Measurements from ENCODE around the gene SPEG.

SPEG gene

GRCh38 chr2:219499555-219499954, 64.9 kb downstream of the SPEG start:
- DNase-seq: no peak

GRCh38 chr2:219500135-219500534, 65.5 kb downstream of the SPEG start:
- no peak for DNase-seq

GRCh38 chr2:219501849-219502248, 67.2 kb downstream of the SPEG start:
- DNase-seq: no peak

GRCh38 chr2:219502618-219503017, 68.0 kb downstream of the SPEG start:
- no peak for DNase-seq

GRCh38 chr2:219505585-219505984, 70.9 kb downstream of the SPEG start:
- no peak for DNase-seq

DNA sequence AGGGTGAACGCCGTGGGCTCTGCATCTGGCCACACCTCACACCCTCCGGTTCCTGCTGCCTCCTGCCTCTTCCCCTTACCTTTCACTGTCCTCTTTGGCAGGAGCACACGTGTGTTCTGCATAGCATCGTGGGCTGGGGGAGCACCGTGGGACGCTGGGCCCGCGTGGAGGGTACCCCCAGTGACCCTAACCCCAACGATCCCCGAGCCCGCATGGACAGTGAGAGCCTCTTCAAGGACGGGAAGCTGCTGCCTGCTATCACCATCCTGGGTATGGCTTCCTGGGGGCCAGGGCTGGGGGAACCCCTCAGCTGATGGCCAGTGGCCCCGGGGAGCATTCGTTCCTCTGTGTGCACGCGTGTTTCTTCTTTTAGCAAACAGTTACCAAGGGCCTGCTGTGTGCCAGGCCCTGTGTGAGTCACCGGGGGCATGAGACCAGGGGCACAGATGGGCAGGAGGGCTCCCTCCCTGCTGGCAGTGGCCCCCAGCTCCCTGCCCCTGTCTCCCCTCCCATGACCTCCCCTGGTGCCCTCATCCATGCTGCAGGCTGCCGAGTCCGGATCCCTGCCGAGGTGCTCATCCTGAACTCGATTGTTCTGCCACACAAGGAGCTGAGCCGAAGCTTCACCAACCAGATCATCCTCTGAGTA, 71.6 kb downstream of the SPEG start:
- no peak for DNase-seq

GRCh38 chr2:219506802-219507526, 72.3 kb downstream of the SPEG start:
- DNase-seq: no peak

DNA sequence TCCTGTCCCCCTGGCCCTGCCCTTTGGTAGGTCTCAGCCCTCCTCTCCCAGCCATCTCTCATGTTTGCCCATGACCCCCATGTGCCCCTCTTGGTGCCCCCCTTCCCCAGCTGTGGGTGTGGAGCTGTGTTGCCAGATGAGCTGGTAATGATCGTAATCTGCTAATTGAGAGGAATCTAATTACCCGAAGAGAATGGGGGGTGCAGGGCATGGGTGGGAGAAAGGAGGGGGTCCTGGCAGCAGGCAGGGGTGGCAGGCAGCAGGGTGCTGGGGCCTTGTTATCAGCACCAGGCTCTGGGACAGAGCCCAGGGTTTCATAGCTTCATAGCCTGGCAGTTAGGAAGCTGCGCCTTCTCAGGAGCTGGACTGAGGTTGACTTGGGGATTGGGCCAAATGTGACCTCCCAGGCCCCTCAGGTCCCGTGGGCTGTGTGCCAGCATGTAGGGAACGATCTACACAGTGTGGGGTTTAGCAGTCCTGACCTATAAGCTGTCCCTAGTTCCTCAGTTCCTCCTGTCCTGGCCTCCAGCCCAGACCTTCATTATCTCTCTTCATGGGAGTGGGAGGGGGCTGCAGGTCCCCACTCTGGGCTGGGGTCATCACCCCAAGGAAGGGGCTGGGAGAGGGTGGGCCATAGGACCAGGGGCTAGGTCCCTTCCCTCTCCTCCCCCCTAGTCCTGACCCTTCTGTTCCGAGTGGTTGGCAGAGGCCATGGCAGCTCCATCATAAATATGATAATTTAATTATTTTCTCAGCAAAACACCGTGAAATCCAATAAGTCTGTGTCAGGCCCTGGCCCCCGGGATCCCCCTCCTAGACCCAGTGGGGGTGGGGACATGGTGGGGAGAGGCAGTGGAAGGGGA, 73.2 kb downstream of the SPEG start:
- no peak for DNase-seq

DNA sequence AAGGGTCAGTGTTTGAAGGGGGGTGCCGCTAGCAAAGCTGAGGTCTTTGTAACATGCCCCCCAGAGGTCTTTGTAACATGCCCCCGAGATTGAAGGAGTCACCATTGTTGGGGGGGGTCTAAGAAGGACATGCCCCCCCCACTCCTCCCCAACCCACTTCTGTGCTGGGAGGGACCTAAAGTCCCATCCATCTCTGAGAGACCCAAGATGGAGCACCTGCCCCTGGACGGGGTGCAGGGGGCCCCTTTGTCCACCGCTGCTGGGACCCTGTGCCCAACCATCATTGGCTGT, 73.7 kb downstream of the SPEG start:
- DNase-seq: no peak

- DNase-seq: no peak
Observed at GRCh38 chr2:219508971-219509779, 74.5 kb downstream of the SPEG start.

DNA sequence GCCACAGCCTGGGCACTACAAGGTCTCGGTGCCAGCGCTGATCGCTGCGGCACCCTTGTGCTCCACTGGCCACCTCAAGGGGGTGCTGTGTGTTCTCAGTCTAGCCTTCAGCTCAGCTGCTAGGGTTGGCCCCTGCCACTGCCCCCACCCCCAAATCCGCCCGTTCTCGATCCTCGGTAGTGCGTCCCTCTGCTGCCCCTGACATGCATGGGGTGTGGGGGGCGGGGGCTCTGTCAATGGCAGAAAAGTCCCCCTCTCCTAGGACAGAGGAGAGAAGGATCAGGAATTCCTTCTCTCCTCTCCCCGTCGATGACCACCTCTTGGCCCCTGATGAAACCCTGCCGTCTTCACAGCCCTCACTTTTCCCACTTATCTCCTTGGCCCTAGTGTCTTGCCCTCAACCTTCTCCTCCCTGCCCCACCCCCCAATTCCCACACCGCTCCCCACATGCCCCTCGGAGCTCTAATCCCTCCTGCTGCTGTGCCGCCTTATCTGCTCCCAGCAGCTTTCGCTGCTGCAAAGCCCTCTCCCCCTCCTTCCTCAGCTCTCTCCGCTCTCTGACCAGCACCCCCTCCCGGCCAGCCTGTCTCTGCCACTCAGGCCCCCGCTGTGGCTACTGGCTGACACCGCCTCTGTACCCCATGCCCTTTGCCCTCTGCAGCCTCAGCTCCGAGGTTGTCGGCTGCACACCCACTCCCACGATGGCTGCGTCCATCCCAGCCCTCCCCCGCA, 75.3 kb downstream of the SPEG start:
- DNase-seq: no peak

DNA sequence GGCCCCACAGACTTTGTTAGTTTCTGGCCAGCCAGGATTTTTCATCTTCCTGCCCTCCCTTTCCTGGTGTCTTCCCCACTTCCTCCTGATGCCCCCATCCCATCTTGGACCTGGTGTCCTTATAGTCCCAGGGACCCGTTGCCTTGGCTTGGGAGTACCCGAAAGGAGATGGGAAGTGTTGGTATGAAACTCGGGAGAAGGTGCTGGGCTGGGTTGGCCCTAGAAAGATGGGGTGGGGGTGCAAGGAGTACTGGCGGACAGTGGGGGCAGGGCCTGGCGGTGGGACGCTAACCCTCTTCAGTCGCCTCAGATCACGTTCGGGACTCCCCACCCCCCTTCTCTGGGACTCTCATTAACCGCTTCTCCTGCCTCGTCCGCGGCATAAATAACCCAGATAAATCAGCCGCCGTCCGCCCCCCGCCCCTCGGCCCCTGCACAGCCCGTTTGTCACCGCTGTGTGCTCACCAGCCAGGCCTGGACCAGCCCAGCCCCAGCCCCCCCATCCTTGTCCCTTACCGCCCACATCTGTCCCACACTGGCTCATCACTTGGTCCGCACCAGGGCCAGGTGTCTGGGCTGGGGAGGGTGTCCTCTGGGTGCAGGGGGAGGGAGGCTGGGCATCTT, 76.0 kb downstream of the SPEG start:
- no peak for DNase-seq

DNA sequence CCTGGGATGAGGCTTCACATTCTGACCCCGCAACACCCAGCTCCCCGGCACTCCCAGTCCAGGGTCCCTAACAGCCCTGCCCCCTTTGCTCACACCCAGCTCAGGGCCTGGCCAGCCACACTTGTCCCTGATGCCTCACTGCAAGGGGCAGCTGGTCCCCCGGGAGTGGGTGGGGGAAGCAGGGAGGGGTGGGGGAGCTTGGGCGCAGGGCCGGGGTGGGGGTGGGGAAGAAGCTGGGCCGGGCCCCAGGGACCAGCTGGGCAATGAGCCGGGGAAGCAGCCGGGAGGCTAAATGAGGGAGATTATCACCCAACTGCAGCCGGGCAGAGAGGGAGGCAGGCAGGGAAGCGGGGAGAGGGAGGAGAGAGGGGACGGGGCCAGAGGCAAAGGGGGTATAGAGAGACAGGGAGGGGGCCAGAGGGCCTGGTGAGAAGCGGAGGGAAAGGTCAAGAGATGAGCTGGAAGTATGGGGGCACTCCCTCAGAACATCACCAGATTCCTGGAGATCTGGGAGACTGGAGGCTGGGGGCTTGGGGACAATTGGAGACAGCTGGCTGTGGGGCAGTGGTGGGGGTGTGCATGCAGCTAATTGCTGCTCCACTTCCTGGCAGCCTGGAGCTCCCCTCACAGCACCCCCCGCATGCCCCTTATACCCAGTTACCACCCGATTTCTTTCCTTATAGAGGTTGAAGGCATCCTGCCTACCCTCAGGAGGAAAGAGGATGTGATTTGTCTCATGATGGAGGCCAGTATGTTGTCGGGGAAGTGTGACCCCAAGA, 77.1 kb downstream of the SPEG start:
- no peak for DNase-seq

- DNase-seq: no peak
Observed at GRCh38 chr2:219512524-219513216, 78.0 kb downstream of the SPEG start.

GRCh38 chr2:219513787-219514186, 79.1 kb downstream of the SPEG start:
- no peak for DNase-seq

DNA sequence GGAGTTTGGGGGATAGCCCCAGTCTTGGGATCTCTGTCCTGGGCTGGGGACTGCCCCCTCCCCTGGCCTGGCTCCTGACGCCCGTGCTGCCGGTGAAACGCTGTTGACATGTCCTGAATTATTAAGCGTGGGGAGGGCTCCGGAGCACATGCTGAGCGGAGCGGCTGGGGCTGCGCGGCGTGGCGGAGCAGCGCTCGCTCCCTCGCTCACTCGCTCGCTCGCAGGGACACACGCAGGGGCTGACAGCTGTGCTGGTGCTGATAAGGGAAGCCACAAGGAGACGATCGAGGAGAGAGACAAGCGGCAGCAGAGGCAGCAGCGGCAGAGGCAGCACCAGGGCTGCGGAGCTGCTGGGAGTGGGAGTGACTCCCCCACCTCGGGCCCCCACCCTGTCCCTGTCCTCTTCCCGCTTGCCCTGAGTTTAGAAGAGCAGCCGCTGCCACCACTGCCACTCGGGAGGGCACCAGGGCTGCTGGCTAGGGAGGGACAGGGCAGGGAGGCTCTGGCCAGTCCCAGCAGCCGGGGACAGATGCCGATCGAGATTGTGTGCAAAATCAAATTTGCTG, 79.6 kb downstream of the SPEG start, which contains the start of gene ASIC4:
Gene ASIC4, plus strand, starts transcription at position 287 of the 566 bp plus-strand sequence. Its CDS starts 243 bp downstream, at position 530.
- no peak for DNase-seq

GRCh38 chr2:219514836-219515235, 80.2 kb downstream of the SPEG start:
- no peak for DNase-seq

DNA sequence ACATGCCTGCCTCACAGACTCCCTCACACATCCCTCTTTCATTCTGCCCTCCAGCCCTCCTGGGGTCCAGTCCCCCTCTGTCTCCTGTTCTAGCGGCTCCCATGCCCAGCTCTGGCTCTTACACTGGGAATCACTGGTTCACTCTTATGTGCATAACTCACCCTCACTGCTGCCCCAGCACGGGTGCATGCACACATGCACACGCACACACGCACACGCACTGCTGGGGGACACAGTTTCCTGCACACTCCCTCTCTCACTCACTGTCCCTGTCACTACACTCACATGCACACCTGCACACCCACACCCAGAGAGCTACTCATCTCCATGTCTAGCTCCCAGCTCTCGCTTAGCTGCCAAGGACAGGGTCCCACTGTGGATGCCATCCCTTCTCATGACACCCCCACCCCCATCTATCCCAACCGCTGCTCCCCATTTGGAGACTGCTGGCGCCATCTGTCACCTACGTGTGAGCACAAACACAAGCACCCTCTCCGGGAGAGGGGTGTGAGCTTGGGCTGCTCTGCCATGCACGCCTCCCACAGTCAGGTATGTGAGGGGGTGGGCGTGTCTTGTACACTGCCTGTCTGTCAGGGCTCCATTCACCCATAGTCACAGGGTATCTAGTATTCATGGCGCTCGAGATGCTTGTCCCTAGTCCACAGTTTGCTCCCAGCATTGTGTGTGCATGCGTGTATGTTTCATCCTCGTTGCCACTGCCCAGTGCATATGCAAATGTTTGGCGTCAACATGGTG, 81.4 kb downstream of the SPEG start:
- DNase-seq: no peak

DNA sequence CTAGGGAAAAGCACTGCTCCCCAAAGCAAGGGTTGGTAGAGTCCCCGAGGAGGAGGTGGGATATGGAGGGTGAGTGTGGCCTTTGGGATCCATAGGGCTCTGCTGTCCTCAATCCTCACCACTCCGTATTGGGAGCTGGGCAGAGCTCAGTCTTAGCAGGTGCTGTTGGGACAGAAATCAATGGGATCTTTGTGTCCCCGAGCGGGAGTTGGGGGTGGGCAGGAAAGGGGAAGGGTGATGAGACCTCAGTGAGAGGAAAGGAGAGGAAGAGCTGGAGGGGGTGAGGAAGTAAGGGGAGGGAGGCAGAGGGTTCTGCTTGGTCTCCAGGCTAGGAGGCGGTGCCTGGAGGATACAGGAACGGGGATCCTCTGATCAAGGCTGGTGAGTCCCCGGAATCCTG, 82.2 kb downstream of the SPEG start:
- DNase-seq: no peak

Measured in NCI-H187 (cell line).